ENCODE measurements around the gene CHN2.

The CHN2 gene

GRCh38 chr7:29479301-29480200 is 285.0 kb downstream of the CHN2 start:
- DNase-seq = peak; percentile 70

GRCh38 chr7:29480451-29480850 is 285.9 kb downstream of the CHN2 start:
- peak; percentile 73 for DNase-seq

- DNase-seq = peak; percentile 67
Measured at GRCh38 chr7:29480934-29481651, 286.5 kb downstream of the CHN2 start.

- DNase-seq = no peak
Measured at GRCh38 chr7:29482056-29482455, 287.5 kb downstream of the CHN2 start.

- peak; percentile 53 for DNase-seq
Measured at GRCh38 chr7:29483219-29484104, 288.9 kb downstream of the CHN2 start.

GRCh38 chr7:29484280-29484679 is 289.7 kb downstream of the CHN2 start:
- no peak for DNase-seq

- peak; percentile 79 for DNase-seq
Measured at GRCh38 chr7:29485339-29486190, 291.0 kb downstream of the CHN2 start.

GRCh38 chr7:29486191-29486700 is 291.7 kb downstream of the CHN2 start:
- peak; percentile 79 for DNase-seq

GRCh38 chr7:29487424-29487823 is 292.8 kb downstream of the CHN2 start:
- DNase-seq = no peak

GRCh38 chr7:29488203-29488970 is 293.8 kb downstream of the CHN2 start:
- DNase-seq = no peak

GRCh38 chr7:29488977-29489376 is 294.4 kb downstream of the CHN2 start:
- peak; percentile 48 for DNase-seq

- DNase-seq = no peak
Measured at GRCh38 chr7:29490094-29490607, 295.6 kb downstream of the CHN2 start.

- DNase-seq = no peak
Measured at GRCh38 chr7:29494350-29494749, 299.8 kb downstream of the CHN2 start.

GRCh38 chr7:29495653-29496052 is 301.1 kb downstream of the CHN2 start:
- DNase-seq = no peak

- no peak for DNase-seq
Measured at GRCh38 chr7:29496355-29497020, 301.9 kb downstream of the CHN2 start.

GRCh38 chr7:29499932-29500331 is 305.4 kb downstream of the CHN2 start:
- DNase-seq = no peak

GRCh38 chr7:29500719-29501118 is 306.1 kb downstream of the CHN2 start:
- DNase-seq = no peak

- no peak for DNase-seq
Measured at GRCh38 chr7:29502133-29502532, 307.6 kb downstream of the CHN2 start.

- DNase-seq = no peak
Measured at GRCh38 chr7:29505931-29506330, 311.4 kb downstream of the CHN2 start.

GRCh38 chr7:29508608-29509007 is 314.0 kb downstream of the CHN2 start:
- DNase-seq = no peak

Measured in midbrain (tissue), 1 donor.